Peyer's patch (tissue), 4 donors: ENCODE measurements around the gene MYO3B. TPM values are rescaled to one million over a fixed set of nuclear protein-coding genes. Genes with fewer than 3 reads are reported as not detected.

Experiments used
- DNase-seq, 3 donors: peaks; one replicate each; pipeline ENCODE4 v3.0.0-alpha.2; 2017 to 2019
- H3K27ac ChIP-seq, 4 donors: fragments of 200-600 bp; sonication (generic); one replicate each; pipeline ENCODE4 v1.5.1; 2016 to 2019
- H3K27me3 ChIP-seq, 2 donors: fragments of 200-600 bp; sonication (generic); one replicate each; pipeline ENCODE4 v1.5.1; 2019
- H3K36me3 ChIP-seq, 3 donors: fragments of 200-600 bp; sonication (generic); one replicate each; pipeline ENCODE4 v1.5.1; 2016 to 2019
- H3K4me1 ChIP-seq, 4 donors: fragments of 200-600 bp; sonication (generic); one replicate each; pipeline ENCODE4 v1.5.1; 2016 to 2019
- H3K4me3 ChIP-seq, 4 donors: fragments of 200-600 bp; sonication (generic); 1 replicate in 3 of 4; 2 replicates in 1 of 4; pipeline ENCODE4 v1.5.1; 2016 to 2019; ENCODE audit warnings: mild to moderate bottlenecking in 1 of 4
- H3K9me3 ChIP-seq, 4 donors: fragments of 200-600 bp; sonication (generic); one replicate each; pipeline ENCODE4 v1.5.1; 2016 to 2019; ENCODE audit warnings: mild to moderate bottlenecking in 1 of 4
- POLR2A ChIP-seq, 2 donors: fragments of 450-650 bp; IDR thresholded peaks; one replicate each; pipeline ENCODE4 v1.5.1; 2017; ENCODE audit warnings: antibody characterized with exemption in 2 of 2, mild to moderate bottlenecking in 2 of 2, moderate library complexity in 2 of 2
- total RNA-seq, 4 donors: library from RNA; depleted of rRNA; stranded (reverse); fragments of >200 nt; gene quantifications; one replicate each; pipeline ENCODE4 v1.1.0, GENCODE V29; 2016
- TF ChIP-seq, protein P1 (sequence below), 6 experiments: fragments of 450-650 bp in 4 of 6; fragments of 200-600 bp in 2 of 6; sonication (generic) in 1 of 6; IDR thresholded peaks; one replicate each; pipeline ENCODE4 v1.5.1; 2017 to 2019; ENCODE audit warnings: antibody characterized with exemption in 6 of 6, mild to moderate bottlenecking in 3 of 6, moderate library complexity in 1 of 6

Gene MYO3B
- total RNA-seq, 4 donors from 2014 or later = not detected

DNA sequence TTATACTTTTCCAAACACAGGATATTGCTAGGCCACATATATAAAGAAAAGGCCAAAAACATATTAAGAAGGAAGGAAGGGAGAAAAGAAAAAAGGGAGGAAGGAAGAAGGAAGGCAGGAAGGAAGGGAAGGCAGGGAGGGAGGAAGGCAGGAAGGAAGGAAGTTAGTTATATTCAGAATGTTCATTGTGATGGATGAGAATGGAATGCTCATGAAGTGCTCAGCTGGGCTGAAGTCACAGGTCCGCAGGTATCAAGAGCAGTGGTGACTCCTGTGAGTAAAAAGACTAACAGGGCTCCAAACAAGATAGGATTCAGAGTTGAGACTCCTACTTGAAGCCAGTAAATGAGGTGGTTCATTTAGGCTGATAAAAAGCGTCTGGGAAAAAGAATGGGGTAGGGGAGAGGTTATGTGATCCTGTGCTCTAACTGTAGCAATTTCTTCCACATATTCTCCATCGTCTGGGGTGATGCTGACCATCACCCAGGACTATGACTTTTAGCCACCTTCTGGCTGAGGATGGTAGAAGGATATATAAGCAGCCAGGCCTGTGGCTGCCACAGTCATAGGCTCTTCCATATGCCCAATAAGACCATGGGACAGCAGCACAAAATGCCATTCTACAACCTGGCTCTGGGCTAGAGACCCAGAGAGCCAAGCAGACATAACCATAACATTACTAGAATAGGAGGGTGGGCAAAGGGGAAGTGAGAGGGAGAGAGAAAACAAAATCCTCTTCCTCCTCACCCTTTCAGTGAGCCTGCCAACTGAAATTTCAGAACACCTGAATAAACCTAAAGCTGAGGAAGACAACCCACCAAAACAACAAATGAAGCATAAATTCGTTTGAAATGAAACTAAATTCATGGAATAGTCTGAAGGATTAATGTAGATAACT, 173.2 kb downstream of the MYO3B start:
- Histone ChIP-seq H3K4me1 (no peaks in the 10 kb centered on the region), H3K9me3 (no peaks in the 10 kb centered on the region), H3K4me3 (no peak overlapping the region), H3K27ac (no peak overlapping the region), H3K36me3 (no peaks in the 10 kb centered on the region), H3K27me3 (no peaks in the 10 kb centered on the region)
- DNase-seq = no peak
- TF ChIP-seq POLR2A (IDR thresholded peaks at IDR 0.05) = no peak
- TF ChIP-seq, protein P1, sequence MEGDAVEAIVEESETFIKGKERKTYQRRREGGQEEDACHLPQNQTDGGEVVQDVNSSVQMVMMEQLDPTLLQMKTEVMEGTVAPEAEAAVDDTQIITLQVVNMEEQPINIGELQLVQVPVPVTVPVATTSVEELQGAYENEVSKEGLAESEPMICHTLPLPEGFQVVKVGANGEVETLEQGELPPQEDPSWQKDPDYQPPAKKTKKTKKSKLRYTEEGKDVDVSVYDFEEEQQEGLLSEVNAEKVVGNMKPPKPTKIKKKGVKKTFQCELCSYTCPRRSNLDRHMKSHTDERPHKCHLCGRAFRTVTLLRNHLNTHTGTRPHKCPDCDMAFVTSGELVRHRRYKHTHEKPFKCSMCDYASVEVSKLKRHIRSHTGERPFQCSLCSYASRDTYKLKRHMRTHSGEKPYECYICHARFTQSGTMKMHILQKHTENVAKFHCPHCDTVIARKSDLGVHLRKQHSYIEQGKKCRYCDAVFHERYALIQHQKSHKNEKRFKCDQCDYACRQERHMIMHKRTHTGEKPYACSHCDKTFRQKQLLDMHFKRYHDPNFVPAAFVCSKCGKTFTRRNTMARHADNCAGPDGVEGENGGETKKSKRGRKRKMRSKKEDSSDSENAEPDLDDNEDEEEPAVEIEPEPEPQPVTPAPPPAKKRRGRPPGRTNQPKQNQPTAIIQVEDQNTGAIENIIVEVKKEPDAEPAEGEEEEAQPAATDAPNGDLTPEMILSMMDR (IDR thresholded peaks at IDR 0.05) = no peak

DNA sequence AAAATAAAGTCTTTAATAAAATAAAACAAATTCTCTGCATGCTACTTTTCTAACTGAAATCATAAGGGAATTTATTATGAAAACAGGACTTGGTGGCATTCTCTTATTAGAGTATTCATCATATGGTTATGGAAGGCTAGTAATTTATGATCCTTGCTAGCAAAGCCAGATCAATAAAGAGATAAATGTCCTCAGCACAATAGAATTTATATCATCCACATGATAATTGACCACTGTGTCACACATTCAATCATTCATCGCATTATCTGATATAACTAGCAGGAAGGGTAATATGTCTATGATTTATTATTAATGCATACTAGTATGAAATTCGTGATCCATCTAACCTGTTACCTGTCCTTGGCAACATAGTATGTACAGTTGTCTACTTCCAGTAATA, 175.8 kb downstream of the MYO3B start:
- no peaks in the 10 kb centered on the region for H3K4me1 ChIP-seq
- no peaks in the 10 kb centered on the region for H3K36me3 ChIP-seq
- no peak for DNase-seq
- no peak overlapping the region for H3K4me3 ChIP-seq
- no peak overlapping the region for H3K27ac ChIP-seq
- TF ChIP-seq, protein P1 (IDR thresholded peaks at IDR 0.05) = no peak
- TF ChIP-seq POLR2A (IDR thresholded peaks at IDR 0.05) = no peak
- no peaks in the 10 kb centered on the region for H3K27me3 ChIP-seq
- H3K9me3 ChIP-seq = no peaks in the 10 kb centered on the region

DNA sequence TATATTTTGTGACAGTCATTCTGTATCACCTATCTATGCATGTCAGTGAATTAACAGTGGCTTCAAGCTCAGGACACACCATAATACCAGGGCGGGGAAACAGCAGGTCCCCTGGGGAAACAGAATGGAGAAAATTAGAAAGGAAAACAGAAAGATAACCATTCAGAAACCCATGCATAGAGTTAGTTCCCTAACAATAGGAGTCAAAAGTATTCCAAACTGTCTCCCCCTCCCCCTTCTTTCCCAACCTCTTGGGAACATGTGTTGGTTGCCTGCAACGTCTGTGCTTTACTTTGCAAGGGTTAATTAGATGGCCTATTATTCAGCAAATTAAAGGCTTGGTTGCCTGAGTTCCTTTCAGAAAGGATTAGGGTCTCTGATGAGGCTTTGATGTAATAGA, 176.4 kb downstream of the MYO3B start:
- Histone ChIP-seq H3K4me1 (no peaks in the 10 kb centered on the region), H3K4me3 (no peak overlapping the region), H3K36me3 (no peaks in the 10 kb centered on the region), H3K9me3 (no peaks in the 10 kb centered on the region), H3K27ac (no peak overlapping the region), H3K27me3 (no peaks in the 10 kb centered on the region)
- no peak for TF ChIP-seq POLR2A (IDR thresholded peaks at IDR 0.05)
- DNase-seq = no peak

DNA sequence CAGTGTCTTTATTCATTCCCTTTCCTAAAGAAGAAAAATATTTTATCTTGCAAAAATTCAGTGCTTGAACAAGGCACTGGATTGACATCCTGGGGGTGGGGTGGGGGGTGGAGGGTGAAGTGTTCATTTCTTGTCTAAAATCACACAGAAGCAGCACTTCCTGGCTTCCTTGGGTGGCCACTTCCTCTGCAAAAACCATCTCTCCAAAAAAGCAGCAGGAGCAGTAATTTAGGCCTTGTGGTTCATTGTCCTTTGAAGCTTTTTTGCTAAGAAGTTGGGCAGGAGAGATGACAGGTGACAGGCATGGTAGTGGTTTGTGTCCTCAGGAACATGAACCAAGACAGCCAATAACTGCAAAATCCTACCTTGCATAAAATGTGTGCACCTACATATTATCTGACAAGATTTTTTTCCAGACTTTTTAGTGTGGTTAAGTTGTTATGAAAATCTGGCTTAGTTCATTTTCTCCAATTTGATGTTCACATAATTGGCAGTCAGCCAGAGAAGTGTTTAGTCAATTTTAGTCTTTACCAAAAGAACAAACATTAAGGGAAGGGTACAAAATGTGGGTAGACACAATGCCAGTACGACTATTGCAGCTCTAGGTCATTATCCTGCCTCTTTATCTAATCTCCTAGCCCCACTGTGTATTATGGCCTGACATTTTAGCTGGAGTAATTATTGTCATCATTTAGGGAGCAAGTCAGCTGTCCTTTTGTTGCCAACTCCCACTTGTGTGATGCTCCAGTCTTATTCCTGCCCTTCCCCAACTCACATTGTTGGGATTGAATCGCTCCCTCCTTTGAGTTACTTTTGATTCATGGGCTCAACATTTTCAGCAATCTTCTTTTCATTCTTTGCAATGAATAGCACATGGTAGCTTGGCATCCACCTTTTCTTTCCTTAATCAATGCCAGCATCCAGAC, 177.2 kb downstream of the MYO3B start:
- H3K27ac ChIP-seq = no peak overlapping the region
- no peaks in the 10 kb centered on the region for H3K9me3 ChIP-seq
- DNase-seq = no peak
- H3K27me3 ChIP-seq = no peaks in the 10 kb centered on the region
- H3K4me3 ChIP-seq = no peak overlapping the region
- no peaks in the 10 kb centered on the region for H3K36me3 ChIP-seq
- H3K4me1 ChIP-seq = no peaks in the 10 kb centered on the region
- TF ChIP-seq POLR2A (IDR thresholded peaks at IDR 0.05) = no peak
- TF ChIP-seq, protein P1 (IDR thresholded peaks at IDR 0.05) = no peak

DNA sequence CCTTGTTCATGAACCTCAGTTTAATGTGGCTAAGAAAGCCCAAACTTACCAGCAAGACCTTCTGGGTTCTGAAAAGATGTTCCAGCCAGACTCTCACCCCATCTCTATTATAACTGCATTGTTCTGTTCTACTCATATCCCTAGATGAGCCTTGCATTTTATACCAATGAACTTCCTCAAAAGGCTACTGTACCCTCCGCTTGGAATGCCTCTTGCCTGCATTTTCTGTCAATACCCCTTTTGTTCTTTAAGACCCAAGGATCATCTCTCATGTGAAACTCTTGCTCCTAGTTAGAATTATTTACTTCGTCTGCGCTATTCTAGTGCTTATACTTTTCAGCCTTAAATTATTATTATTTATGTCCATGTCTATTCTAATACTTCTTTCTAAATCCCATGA, 181.5 kb downstream of the MYO3B start:
- Histone ChIP-seq H3K27me3 (no peaks in the 10 kb centered on the region), H3K4me1 (no peaks in the 10 kb centered on the region), H3K27ac (no peak overlapping the region), H3K4me3 (no peak overlapping the region), H3K36me3 (no peaks in the 10 kb centered on the region), H3K9me3 (no peaks in the 10 kb centered on the region)
- no peak for DNase-seq
- no peak for TF ChIP-seq POLR2A (IDR thresholded peaks at IDR 0.05)
- TF ChIP-seq, protein P1 (IDR thresholded peaks at IDR 0.05) = no peak
